Measurements from ENCODE around the gene PSMA2.

PSMA2 gene

GRCh38 chr7:42931834-42932651, at the start of gene PSMA2, which contains the start of gene MRPL32:
Gene PSMA2, minus strand, starts transcription at chr7:42932174. Its CDS starts 16 bp downstream, at chr7:42932158.
Gene MRPL32, plus strand, starts transcription at chr7:42932376. Its CDS starts 11 bp downstream, at chr7:42932387.
- DNase-seq (ENCODE audit: low read depth in 2 of 2) = peak; percentile 85 to 92

- no peak for DNase-seq (ENCODE audit: low read depth in 2 of 2)
Observed at GRCh38 chr7:42981601-42982000, 49.6 kb upstream of the PSMA2 start.

- no peak for DNase-seq (ENCODE audit: low read depth in 2 of 2)
Observed at GRCh38 chr7:42980514-42980913, 48.5 kb upstream of the PSMA2 start.

- DNase-seq (ENCODE audit: low read depth in 2 of 2) = no peak
Observed at GRCh38 chr7:42980084-42980483, 48.1 kb upstream of the PSMA2 start.

GRCh38 chr7:42978496-42978895, 46.5 kb upstream of the PSMA2 start:
- DNase-seq (ENCODE audit: low read depth in 2 of 2) = no peak

GRCh38 chr7:42976371-42976770, 44.4 kb upstream of the PSMA2 start:
- no peak for DNase-seq (ENCODE audit: low read depth in 2 of 2)

GRCh38 chr7:42972699-42973500, 40.9 kb upstream of the PSMA2 start:
- DNase-seq (ENCODE audit: low read depth in 2 of 2) = no peak

- DNase-seq (ENCODE audit: low read depth in 2 of 2) = no peak
Observed at GRCh38 chr7:42967391-42967790, 35.4 kb upstream of the PSMA2 start.

- DNase-seq (ENCODE audit: low read depth in 2 of 2) = no peak
Observed at GRCh38 chr7:42964849-42965805, 33.2 kb upstream of the PSMA2 start.

GRCh38 chr7:42964293-42964692, 32.3 kb upstream of the PSMA2 start:
- DNase-seq (ENCODE audit: low read depth in 2 of 2) = no peak

GRCh38 chr7:42961170-42961569, 29.2 kb upstream of the PSMA2 start:
- DNase-seq (ENCODE audit: low read depth in 2 of 2) = no peak

- no peak for DNase-seq (ENCODE audit: low read depth in 2 of 2)
Observed at GRCh38 chr7:42960762-42961161, 28.8 kb upstream of the PSMA2 start.

- DNase-seq (ENCODE audit: low read depth in 2 of 2) = no peak
Observed at GRCh38 chr7:42959549-42959948, 27.6 kb upstream of the PSMA2 start.

- DNase-seq (ENCODE audit: low read depth in 2 of 2) = no peak
Observed at GRCh38 chr7:42956062-42956461, 24.1 kb upstream of the PSMA2 start.

- no peak for DNase-seq (ENCODE audit: low read depth in 2 of 2)
Observed at GRCh38 chr7:42953994-42954393, 22.0 kb upstream of the PSMA2 start.

- no peak for DNase-seq (ENCODE audit: low read depth in 2 of 2)
Observed at GRCh38 chr7:42952328-42952727, 20.4 kb upstream of the PSMA2 start.

GRCh38 chr7:42950417-42950816, 18.4 kb upstream of the PSMA2 start:
- DNase-seq (ENCODE audit: low read depth in 2 of 2) = no peak

GRCh38 chr7:42947521-42947920, 15.5 kb upstream of the PSMA2 start:
- no peak for DNase-seq (ENCODE audit: low read depth in 2 of 2)

- DNase-seq (ENCODE audit: low read depth in 2 of 2) = no peak
Observed at GRCh38 chr7:42946627-42946950, 14.6 kb upstream of the PSMA2 start.

GRCh38 chr7:42945821-42946626, 14.1 kb upstream of the PSMA2 start:
- DNase-seq (ENCODE audit: low read depth in 2 of 2) = no peak
